ENCODE results near the gene ABHD16A. TPM values are rescaled to one million over a fixed set of nuclear protein-coding genes. Genes with fewer than 3 reads are reported as not detected.

The ABHD16A gene
- total and polyA plus RNA-seq, 2 of the 13 experiments (the other 11 are each of a cell fraction or from before 2014, with no cell fraction given): 43.5 to 45.4 TPM

DNA sequence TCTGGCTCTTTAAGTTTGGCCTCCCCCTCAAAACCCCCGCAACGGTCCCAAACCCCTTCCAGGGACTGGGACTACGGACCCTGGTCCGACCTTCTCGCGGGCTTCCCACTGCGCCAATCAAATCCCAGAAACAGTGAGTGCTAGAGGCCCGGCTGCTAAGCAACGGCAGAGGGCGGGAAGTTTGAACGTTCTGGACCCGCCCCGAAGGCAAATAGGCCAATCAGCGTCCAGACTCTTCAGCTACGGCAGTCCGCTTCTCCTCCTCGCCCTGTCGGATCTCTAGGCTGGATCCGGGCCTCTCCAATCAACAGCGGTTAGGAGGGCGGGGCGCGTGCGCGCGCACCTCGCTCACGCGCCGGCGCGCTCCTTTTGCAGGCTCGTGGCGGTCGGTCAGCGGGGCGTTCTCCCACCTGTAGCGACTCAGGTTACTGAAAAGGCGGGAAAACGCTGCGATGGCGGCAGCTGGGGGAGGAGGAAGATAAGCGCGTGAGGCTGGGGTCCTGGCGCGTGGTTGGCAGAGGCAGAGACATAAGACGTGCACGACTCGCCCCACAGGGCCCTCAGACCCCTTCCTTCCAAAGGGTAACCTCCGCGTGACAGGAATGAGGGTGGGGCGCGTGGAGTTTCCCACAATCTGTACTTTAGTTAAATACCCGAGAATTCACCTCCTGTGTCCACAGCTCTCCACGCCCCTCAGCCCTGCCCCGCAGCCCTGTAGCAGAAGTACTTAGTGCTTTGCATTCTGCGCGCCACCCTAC is 36.7 kb upstream of the ABHD16A start, which contains the start of gene MSH5 (continued):
- TF ChIP-seq, protein P1, sequence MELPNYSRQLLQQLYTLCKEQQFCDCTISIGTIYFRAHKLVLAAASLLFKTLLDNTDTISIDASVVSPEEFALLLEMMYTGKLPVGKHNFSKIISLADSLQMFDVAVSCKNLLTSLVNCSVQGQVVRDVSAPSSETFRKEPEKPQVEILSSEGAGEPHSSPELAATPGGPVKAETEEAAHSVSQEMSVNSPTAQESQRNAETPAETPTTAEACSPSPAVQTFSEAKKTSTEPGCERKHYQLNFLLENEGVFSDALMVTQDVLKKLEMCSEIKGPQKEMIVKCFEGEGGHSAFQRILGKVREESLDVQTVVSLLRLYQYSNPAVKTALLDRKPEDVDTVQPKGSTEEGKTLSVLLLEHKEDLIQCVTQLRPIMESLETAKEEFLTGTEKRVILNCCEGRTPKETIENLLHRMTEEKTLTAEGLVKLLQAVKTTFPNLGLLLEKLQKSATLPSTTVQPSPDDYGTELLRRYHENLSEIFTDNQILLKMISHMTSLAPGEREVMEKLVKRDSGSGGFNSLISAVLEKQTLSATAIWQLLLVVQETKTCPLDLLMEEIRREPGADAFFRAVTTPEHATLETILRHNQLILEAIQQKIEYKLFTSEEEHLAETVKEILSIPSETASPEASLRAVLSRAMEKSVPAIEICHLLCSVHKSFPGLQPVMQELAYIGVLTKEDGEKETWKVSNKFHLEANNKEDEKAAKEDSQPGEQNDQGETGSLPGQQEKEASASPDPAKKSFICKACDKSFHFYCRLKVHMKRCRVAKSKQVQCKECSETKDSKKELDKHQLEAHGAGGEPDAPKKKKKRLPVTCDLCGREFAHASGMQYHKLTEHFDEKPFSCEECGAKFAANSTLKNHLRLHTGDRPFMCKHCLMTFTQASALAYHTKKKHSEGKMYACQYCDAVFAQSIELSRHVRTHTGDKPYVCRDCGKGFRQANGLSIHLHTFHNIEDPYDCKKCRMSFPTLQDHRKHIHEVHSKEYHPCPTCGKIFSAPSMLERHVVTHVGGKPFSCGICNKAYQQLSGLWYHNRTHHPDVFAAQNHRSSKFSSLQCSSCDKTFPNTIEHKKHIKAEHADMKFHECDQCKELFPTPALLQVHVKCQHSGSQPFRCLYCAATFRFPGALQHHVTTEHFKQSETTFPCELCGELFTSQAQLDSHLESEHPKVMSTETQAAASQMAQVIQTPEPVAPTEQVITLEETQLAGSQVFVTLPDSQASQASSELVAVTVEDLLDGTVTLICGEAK (IDR thresholded peaks at IDR 0.05): no peak
- TF ChIP-seq, protein P1 (CRISPR knock-in tag; IDR thresholded peaks at IDR 0.05): peak; percentile 91; the same call in 1 of the 2 replicates
- TF ChIP-seq ZNF263 (CRISPR knock-in tag; IDR thresholded peaks at IDR 0.05) (peak; percentile 77; the same call in 1 of the 2 replicates), MBD4 (IDR thresholded peaks at IDR 0.05; ENCODE audit: borderline replicate concordance, low read length) (no peak), ZNF772 (CRISPR knock-in tag; IDR thresholded peaks at IDR 0.05) (peak; percentile 84), RFX3 (CRISPR knock-in tag; IDR thresholded peaks at IDR 0.05) (peak; percentile 93), KDM6A (CRISPR knock-in tag; IDR thresholded peaks at IDR 0.05; ENCODE audit: low read depth) (no peak; the same call in 1 of the 2 replicates), KMT2A (CRISPR knock-in tag; IDR thresholded peaks at IDR 0.05) (peak; percentile 60; the same call in 1 of the 2 replicates), ZNF550 (CRISPR knock-in tag; IDR thresholded peaks at IDR 0.05; ENCODE audit: borderline replicate concordance) (0 out of 2 replicates have a peak, but pooled peaks have one; percentile 66), NFE2L2 (IDR thresholded peaks at IDR 0.05; ENCODE audit: low read length) (no peak), ZNF383 (CRISPR knock-in tag; IDR thresholded peaks at IDR 0.05; ENCODE audit: borderline replicate concordance) (no peak), BCL6 (CRISPR knock-in tag; IDR thresholded peaks at IDR 0.05) (peak; percentile 46; the same call in 1 of the 2 replicates), SYNCRIP (IDR thresholded peaks at IDR 0.05; ENCODE audit: insufficient read depth, low read depth, low read length) (no peak)
- TF ChIP-seq, protein P2, sequence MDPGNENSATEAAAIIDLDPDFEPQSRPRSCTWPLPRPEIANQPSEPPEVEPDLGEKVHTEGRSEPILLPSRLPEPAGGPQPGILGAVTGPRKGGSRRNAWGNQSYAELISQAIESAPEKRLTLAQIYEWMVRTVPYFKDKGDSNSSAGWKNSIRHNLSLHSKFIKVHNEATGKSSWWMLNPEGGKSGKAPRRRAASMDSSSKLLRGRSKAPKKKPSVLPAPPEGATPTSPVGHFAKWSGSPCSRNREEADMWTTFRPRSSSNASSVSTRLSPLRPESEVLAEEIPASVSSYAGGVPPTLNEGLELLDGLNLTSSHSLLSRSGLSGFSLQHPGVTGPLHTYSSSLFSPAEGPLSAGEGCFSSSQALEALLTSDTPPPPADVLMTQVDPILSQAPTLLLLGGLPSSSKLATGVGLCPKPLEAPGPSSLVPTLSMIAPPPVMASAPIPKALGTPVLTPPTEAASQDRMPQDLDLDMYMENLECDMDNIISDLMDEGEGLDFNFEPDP (CRISPR knock-in tag; conservative IDR thresholded peaks at IDR 0.05): peak; percentile 99
- TF ChIP-seq, protein P3, sequence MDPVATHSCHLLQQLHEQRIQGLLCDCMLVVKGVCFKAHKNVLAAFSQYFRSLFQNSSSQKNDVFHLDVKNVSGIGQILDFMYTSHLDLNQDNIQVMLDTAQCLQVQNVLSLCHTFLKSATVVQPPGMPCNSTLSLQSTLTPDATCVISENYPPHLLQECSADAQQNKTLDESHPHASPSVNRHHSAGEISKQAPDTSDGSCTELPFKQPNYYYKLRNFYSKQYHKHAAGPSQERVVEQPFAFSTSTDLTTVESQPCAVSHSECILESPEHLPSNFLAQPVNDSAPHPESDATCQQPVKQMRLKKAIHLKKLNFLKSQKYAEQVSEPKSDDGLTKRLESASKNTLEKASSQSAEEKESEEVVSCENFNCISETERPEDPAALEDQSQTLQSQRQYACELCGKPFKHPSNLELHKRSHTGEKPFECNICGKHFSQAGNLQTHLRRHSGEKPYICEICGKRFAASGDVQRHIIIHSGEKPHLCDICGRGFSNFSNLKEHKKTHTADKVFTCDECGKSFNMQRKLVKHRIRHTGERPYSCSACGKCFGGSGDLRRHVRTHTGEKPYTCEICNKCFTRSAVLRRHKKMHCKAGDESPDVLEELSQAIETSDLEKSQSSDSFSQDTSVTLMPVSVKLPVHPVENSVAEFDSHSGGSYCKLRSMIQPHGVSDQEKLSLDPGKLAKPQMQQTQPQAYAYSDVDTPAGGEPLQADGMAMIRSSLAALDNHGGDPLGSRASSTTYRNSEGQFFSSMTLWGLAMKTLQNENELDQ (CRISPR knock-in tag; IDR thresholded peaks at IDR 0.05; ENCODE audit: borderline replicate concordance): peak; percentile 88; the same call in 1 of the 2 replicates
- TF ChIP-seq, protein P4, sequence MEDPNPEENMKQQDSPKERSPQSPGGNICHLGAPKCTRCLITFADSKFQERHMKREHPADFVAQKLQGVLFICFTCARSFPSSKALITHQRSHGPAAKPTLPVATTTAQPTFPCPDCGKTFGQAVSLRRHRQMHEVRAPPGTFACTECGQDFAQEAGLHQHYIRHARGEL (CRISPR knock-in tag; IDR thresholded peaks at IDR 0.05): peak; percentile 90; the same call in 1 of the 2 replicates
